ENCODE results near the gene PANK1.

Gene PANK1

DNA sequence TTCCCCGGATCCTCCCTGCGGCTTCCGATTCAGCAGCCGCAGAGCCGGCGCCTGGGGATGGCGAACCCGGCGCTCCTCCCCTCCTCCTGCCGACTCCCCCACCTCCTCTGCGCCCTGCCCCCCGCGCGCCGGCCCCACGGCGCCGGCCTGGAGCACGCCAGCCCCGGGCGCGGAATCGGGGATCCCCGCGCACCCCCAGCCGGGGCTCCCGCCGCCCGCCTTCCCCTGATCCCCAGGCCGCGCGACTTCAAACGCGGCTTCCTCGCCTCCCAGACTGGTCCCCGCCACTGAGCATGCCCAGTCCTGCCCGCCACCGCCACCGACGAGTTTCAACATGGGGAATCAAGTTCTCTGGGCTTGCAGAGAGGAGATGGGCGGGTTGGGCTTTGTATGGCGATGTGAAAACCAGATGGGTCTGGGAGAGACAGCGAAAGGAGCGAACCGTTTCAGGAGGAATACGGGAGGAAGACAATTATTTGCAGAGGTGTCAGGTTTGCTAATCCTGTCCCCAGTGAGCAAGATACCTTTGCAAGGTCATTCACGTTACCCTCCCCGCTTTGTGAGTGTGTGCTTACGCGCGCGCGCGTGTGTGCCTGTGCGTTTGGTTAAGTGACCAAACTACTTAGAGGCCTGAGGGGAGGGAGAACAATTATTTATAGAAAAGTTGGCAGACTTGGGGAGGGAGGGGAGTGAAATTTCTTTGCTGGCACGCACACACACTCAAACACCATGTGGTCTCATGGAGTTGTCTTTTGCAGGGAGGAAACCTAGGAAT is at the start of gene PANK1:
TSS of gene PANK1 (minus strand) at position 276 of the 775 bp plus-strand sequence. CDS start 351 bp downstream, outside the sequence.
- DNase-seq (ENCODE audit: low read depth) = peak; percentile 51

DNA sequence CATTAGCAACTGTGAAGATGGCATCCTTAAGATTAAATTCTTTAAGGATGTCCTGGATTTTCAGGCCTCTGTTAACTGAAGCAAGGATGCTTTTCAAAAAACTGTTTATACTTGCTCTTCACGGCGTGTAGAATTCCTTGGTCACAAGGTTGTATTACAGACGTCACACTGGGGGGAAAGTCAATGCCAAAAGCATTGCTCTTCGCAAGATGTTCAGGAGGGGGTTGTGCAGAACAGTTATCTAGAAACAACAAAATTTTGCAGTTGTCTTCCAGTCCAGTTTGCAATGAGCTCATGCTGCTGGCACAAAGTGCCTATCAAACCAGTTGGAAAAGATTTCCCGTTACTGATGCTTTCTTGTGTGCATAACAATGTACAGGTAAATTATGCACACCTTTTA is 48.1 kb upstream of the PANK1 start:
- DNase-seq (ENCODE audit: low read depth) = no peak

DNA sequence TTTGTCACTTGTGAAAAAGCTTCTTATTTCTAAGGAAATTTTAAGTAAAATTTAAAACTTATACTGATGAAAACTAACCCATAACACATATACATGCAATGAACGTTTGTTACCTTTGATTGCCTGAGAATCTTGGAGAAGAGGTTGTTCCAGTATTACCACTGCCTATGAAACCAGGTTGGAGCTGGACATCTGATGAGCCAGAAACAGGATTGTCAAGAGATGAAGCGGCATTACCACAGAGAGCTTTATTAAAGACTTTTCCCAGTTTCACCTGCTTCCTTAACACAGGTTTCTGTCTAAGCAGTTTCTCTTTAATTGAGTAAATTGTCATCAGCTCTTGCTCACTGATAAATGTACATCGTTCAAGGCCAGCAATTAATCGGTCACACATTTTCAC is 47.4 kb upstream of the PANK1 start:
- DNase-seq (ENCODE audit: low read depth) = no peak

DNA sequence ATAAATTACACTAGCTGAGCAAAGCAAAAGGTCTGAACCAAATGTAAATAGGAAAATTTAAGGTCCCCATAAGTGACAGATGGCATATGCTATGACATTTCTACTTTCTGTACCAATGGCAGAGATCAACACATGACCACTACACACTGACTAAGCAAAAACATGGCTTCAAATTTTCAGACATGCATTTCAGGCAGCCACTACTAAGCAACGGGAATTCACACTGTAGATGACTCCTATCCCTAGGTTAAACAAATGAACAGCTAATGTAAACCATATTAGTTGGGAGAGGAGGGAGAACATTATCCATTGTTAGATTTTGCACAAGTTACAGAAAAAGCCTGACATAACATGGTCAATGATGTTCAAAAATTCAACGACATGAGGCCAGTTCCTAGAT is 45.0 kb upstream of the PANK1 start:
- DNase-seq (ENCODE audit: low read depth) = no peak

DNA sequence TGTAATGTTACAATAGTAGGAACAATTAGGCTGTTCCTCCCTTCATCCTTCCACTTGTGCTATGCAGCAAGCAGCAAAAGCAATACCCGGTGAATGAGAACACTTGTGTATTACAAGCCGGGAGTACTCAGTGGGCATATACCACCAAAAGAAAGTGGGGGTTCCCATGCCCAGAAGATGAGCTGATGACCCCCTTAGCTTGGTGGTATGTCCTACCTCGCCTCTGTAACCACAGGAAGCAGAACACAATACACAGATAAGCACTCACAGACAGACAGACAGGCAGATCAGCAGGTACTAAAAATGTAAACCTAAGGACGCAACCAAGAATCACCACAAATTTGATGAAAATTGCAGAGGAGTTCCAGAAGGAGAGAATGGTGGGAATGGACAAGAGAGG is 40.9 kb upstream of the PANK1 start:
- no peak for DNase-seq (ENCODE audit: low read depth)

DNA sequence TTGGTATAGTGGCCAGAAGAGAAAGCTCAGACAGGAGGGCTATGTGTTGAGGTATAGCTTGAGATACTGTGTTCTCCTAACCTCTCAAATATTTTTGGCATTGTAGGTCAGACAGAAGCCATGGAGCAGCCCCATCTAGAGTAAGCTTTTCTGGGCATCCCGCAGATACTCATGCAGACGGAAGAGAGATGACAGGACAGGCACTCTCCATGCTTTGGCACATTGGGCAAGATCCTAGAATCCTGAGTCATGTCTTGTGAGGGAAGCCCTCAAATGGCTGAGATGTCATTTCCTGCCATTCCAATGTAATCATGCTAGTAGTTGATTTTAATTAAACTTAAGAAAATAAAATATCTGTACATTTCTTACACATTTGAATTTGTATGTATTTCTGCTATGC is 39.6 kb upstream of the PANK1 start:
- DNase-seq (ENCODE audit: low read depth) = no peak

DNA sequence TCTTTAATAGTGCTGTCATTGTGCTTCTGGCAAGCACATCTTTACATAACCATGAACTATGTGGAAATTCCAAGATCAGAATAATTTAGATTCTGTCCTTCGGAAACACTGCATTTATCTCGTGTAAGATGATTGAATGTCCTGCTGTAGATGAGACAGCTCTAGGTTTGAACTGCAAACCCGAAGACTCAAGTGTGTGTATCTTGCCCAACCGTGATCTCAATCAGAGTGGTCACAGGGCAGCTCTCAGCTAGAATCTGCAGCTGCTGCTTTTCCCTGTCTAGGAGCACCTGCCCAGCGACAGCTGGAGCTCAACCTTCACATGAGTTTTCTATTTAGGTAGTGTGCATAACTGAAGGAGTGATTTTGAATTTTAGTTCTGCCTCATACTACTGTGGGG is 38.8 kb upstream of the PANK1 start:
- DNase-seq (ENCODE audit: low read depth) = no peak

DNA sequence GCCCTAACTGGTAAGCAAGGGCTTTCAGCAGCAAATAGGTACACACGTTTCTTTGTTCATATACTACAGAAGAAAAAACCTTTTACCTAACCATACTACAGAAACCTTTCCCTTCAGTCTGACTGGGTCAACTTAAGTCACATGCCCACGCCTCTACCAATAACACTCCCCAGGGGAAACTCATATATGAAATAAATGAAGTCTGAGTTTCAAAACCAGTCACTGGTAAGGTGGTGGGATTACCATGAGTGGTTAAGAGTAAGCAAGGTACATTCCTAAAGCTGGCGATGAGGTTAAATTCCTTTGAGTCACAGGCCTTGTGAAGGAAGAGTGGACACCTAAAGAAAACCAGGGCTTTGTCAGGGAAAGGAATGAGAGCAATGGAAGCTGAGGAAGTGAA is 34.9 kb upstream of the PANK1 start:
- DNase-seq (ENCODE audit: low read depth) = no peak

DNA sequence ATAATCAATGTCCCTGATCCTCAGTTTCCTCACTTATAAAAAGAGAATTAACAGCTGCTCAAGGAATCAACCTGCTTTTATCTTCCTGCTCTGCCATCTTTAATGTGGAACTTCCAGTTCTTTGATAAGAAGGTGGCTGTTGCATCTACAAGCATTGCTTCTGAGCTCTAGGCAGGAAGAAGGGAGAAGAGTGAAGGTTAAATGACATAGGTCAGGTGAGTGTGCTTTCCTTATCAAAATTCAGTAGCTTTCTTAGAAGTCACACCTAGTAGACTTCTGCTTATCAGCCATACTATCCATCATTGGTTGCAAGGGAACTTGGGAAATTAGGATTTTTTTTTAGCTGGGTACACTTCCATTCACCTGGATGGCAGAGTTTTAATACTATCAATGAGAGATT is 32.3 kb upstream of the PANK1 start:
- no peak for DNase-seq (ENCODE audit: low read depth)

DNA sequence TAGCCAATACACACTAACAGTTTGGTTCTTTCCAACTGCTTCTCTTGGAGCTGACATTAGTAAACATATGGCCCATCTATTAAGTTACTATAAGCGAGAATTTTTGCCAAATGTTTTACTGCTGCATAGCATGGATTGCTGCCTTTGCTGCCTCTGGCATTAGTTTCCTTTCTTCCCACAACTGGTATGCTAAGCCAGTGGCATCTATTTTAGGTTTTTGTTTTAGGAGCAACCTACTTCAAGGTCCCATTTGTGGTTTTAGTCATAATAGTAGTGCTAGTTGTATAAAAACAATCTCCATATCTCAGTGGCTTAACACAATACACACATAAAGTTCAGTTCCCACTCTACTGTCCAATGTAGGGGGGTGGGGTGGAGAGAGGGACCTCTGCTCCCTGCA is 25.9 kb upstream of the PANK1 start:
- DNase-seq (ENCODE audit: low read depth) = no peak

DNA sequence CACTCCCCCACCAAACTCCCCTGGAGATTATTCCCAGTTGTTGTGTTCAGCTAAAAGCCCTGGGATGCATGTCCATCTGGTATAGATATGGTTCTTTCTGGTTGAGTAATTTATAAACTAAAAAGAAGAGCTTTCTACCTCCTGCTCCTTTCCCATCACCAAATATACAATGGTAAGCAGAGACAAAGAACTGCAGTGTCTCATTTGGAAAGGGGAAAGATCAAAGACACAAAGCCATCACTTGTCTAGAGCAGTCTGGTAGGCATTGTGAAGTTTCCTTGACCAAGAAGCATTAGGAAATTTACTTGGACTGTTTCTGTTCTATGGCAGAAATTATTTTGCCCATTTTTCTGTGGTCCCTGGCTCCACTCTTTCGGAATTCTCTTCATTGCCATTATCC is 24.9 kb upstream of the PANK1 start:
- no peak for DNase-seq (ENCODE audit: low read depth)

DNA sequence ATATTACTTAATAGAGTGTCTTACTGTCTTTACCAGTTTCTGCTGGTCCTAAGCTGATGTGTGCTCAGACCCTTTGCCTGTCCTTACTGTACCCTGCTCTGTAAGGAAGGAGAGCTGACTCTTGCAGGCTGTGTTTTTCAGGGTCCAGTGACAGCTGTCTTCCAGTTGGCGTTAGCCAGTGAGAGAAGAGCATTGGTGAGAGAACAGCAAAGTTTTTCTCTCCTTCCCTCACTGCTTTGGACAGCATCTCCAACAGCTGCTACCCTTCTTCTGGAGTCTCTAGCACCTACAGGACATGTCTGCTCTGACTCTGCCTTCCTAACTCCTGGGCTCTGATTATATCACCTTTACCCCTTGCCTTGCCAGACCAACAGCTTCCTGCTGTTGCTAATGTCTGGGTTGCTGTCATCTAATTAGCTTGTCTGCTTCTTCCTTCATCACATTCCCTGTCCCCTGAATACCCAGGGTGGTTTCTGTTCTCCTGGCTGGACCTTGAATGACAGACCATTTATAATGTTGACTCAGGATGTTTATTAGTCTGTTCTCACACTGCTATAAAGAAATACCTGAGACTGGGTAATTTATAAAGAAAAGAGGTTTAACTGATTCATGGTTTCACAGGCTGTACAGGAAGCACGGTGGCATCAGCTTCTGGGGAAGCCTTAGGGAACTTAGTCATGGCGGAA is 23.5 kb upstream of the PANK1 start:
- DNase-seq (ENCODE audit: low read depth) = no peak

DNA sequence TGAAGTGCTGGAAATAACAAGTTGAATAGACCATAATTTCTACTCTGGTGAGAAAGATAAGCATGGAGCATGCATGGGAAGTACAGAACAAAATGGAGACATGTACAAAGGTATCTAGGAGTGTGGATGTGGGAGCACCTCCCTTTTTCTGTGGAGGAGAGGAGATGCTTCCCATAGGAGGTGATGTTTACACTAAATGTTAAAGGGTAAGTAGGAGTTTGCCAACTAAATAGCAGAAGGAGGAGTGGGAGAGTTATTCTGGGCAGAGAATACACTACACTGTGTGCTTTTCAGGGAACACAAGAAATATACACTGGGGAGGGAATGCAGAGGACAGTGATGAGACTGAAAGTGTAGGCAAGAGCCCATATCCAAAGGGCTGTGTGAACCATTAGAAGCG is 21.1 kb upstream of the PANK1 start:
- no peak for DNase-seq (ENCODE audit: low read depth)

DNA sequence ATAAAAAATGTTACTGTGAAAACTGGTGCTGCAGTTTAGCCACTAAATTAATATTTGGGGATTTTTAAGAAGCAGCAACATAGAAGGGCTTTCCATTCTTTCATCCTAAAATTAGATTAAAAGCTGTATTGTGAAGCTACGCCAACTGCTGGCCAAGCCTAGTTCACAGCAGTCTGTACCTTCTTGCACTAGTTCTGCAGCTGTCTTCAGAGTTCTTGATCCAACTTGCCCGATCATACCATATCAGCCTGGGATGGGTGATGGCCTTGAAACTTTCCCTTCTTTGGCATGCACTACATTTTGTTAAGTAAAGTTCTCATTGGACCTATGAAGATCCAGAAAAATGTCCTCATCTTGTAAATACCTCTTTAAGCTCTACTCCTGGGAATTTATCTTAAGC is 20.3 kb upstream of the PANK1 start:
- DNase-seq (ENCODE audit: low read depth) = no peak

DNA sequence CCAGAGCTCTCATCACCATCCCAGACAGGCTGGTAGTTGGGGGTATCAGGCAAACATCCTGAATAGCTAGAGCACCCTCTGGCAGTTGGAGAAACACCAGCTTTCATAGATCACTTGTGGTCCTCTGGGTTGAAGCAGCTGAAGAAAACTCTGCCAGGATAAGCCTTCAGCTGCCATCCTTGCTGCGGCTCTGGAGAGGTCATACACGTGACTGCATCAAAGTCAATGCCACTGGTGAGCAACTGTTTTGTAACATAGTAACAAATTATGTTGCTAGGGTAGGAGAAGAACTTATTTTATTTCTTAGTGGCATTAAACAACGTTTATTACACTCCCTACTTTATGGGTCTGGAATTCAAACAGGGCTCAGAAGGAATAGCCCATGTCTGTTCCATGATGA is 19.2 kb upstream of the PANK1 start:
- DNase-seq (ENCODE audit: low read depth) = no peak

DNA sequence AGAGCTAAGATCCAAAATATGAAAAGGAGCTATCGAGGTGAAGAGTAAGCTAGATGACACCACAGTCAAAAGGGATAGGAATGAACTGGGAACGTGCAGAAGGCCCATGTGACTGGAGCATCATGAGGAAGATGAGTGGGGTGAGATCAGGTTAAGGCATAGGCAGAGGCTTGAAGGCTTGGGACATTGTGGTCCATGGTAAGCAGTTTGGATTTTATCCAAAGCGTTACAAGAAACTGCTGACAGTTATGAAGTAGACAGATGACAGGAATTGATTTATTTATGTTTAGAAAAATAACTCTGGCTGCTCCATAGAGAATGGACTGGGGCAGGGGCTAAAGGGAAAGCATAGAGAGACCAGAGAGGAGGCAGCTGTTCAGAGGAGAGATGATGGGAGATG is 18.1 kb upstream of the PANK1 start:
- no peak for DNase-seq (ENCODE audit: low read depth)

DNA sequence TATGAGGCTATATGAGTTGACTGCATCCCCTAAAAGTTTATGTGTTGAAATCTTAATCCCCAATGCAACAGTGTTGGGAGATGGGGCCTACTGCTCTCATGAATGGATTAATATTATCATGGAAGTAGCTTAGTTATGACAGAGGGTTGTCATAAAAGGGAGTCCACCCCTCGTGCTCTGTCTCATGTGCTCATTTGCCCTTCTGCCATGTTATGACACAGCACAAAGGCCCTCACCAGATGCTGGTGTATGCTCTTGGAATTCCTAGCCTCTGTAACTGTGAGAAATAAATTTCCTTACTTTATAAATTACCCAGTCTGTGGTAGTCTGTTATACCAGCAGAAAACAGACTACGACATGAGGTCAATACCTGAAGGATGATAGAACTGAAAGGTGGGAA is 17.6 kb upstream of the PANK1 start:
- no peak for DNase-seq (ENCODE audit: low read depth)

DNA sequence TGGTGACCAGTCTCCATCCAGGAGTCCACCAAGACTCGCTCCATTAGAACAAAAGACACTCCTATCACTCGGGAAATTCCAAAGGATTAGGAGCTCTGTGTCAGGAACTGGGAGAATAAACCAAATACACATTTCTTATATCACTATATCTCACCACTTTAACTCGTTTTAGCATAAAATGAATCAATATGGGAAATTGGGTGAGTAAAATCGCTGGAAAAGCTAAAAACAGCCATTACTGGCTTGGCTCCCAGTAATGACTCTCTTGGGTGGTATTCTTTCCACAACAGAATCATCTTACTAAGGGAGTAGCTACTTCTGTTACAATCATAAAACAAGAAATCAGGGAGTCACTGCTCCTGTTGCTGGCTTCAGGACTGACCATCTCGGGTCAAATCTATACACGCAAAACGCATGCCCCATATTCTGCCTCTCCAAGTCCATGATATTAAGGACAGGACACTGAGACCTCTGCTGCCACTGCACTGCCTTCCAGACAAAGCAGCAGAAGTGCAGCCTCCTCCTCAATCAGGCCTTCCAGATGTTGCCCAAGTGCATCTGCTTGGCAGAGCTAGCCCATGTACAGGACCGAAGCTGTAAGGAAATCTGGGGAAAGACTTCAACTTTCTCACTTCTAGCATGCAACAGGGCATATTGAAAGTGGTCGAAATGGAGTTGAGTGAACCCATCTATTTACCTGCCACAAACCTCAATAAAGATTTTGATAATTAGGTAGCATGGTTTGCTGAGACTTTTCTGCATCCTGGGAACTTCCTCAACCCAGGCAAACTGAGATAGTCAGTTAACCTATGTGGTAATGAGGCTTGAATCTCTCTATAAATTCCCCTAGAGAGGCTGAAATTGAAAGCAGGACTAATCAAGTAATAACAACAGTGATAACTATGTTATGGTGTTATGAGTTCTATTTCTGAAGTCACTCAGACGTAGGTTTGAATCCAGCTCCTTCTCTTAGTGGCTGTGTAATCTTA is 14.4 kb upstream of the PANK1 start:
- no peak for DNase-seq (ENCODE audit: low read depth)

DNA sequence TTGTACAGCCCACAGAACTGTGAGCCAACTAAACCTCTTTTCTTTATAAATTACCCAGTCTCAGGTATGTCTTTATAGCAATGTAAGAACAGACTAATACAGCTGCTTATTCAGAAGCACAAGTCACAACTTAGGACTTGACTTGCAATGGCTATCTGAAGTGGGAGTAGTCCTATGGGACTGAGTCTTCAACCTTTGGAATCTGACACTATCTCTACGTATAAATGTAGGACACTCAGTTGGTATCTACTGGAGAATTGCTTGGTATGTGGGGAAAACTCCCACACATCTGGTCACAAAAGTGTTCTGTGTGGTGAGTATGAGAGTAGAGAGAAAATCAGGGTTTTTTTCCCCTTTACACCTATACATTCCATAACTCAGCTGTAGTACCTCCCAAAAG is 12.3 kb upstream of the PANK1 start:
- no peak for DNase-seq (ENCODE audit: low read depth)

DNA sequence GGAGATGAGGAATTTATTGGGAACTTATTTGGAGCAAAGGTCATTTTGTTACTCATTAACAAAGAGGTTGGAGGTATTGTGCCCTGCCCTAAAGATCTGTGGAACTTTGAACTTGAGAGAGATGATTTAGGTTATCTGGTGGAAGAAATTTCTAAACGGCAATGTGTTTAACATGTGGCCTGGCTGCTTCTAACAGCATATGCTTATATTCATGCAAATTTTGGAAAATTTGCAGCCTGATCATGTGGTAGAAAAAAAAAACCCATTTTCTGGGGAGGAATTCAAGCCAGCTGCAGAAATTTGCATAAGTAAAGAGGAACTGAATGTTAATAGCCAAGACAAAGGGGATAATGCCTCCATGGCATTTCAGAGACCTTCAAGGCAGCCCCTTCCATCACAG is 10.7 kb upstream of the PANK1 start:
- no peak for DNase-seq (ENCODE audit: low read depth)

DNA sequence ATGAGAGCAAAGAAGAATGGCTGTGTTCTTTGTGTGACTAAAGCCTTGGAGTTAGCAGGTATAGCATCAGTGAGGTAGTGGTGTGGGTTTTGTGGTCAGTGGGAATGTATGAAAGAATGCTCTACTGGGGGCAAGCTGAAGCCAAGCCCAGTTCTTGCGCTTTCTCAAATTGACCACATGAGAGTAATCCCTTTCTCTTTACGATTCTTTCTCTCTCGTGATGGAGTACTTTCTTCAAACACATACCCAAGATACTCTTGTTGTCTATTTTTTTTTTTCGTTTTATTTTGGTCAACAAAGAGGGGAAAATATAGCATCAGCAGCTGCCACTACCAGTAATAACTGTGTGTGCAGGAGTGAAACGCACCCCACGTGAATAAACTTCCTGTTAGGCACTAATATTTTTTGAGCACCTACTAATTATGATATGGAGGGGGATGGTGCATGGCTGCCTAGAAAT is 8.4 kb upstream of the PANK1 start:
- no peak for DNase-seq (ENCODE audit: low read depth)

DNA sequence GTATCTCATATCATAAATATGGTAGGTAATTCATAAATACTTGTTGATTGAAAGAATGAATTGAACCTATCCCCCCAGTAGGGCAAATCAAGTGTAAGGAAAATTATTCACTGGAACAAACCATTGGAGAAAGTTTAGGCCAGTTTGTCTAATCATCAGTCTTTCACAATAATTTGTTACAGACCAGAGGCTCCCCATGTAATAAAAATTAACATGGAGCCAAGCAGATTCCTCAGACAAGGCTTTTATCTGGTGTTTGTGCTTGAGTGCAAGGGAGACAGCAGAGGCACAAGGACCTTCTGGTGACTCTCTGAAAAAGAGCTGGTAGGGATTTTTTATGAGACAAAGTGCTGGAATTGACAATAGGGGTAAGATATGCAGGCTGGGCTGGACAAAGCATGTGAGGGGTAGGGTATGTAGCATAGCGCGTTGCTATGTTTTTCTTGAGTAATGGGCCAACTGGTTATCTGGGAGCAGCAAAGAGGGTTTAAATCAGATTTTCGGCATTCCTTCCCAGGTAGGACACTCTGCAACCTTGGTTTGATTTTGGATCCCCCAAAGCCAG is 7.8 kb upstream of the PANK1 start:
- no peak for DNase-seq (ENCODE audit: low read depth)

Measured in activated T-cell treated with anti-CD3 and anti-CD28 coated beads for 1 hour (primary cell).